ENCODE results near the gene CPZ.

Gene CPZ

DNA sequence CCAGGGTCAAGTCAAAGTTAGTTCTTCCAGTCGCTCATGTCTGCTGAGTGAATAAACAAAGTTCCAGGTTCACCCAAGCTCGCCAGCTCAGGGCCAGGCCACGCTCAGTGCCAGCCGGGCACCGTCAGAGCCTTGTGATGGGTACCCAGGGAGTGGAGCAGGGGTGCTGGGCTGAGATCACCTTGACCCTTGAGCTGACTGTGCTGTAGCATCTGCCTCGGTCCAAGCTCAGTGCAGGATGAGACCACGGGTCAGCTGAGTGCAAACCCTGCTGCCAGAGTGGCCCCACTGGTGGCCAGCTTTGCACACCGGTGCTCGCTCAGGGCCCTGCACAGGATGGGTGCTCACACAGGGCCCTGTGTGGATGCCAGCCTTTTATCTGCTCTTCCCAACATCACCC is 4.3 kb downstream of the CPZ start:
- DNase-seq = no peak

DNA sequence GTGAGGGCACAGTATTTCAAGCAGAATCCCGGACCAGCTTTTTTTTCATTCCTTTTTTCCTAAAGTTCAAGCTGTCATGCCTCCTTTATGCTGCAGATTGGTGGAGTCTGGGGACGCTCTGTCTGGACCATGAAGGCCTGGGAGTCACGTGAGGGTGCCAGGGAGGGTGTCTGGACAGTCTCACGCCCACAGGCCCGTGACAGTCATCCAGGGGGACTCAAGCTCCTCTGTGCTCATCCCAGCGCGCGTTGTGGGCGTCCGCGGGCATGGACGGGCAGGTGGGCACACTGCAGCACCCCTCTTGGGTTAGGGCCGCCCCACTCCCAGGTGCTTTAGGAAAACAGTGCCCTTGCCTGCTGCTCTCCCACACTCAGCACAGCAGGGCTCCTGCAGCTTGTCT is 4.8 kb downstream of the CPZ start:
- no peak for DNase-seq

DNA sequence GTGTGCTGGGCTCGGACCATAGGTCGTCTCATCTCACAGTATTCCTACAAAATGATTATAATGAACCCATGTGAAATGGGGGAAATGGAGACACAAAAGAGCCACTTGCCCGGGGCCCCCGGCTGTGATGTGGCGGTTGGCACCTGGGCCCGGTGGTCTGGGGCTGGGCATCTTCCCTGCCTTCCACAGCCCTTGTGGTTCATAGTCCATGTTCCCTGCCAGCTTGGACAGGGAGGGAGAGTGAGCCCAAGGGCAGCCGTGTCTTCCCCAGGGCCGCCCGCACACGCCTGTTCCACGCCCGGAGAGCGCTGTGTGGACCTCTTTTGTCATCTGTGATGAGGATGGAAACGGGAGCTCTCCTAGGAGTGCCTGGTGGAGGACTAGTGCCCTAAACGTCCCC is 5.2 kb downstream of the CPZ start:
- DNase-seq = no peak

DNA sequence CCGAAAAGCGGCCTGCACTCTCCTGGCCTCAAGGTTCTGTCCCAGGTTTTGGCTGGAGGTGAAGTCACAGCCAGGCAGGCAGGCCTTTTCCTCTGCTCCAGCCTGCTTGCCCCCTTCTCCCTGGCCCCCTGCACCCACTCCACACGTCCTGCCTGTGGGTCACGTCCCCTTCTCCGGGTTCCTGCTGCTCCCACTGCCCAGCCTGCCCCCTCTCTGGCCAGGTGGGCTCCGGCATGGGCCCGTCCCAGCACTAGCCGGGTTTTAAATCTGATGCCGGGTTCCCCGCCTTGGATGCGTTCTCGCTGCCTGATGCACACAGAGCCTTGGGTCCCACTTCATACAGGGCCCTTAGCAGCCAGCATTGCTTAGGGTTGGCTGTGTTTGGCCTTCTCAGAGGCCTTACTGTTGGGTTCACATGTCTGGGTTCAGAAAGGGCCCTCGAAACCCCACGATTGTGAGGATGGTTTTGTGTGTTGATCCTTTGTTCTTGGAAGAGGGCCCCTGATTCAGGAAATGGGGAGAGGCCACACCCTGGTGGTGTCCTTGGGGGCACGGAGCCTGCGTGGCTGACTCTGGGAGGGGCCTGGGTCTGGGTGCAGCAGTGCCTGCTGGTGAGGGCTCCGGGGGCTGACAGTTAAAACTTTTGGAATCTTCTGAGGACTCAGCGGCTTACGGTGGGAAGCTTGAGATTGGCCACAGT is 6.0 kb downstream of the CPZ start:
- DNase-seq = no peak

DNA sequence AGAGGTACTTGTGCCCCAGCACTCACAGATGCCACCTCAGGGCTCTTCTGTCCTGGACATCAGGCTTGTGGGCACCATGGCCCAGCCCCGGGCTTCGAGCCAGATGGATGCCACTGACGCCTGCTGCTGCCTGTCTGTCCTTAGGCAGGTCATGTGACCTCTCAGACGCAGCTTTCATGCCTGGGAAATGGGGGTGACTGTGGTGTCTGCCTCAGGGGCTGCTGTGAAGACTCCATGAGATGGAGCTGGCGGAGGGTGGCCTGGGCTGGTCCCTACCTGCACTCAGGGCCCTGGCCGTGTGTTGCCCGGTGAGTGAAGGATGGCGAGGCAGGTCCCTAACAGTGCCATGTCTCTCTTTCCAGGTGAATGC is 6.5 kb downstream of the CPZ start:
- no peak for DNase-seq

DNA sequence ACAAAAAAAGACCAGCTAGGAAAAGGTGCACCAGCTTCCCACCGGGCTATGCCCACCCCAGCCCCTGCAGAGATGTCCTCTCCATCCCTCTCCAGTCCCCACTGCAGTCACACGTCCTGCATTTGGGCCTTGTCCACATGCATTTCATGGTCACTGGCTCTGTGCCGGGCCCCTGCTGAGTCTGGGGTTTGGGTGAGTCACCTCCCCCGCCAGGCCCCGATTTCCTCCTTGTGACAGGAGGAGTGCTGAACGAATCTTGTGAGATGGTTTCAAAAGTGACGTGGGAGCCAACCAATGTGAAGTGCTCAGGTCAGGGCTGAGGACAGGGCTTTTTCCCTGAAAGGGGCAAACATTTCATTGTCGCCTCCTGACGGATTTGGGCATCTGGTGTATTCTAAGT is 7.1 kb downstream of the CPZ start:
- no peak for DNase-seq

DNA sequence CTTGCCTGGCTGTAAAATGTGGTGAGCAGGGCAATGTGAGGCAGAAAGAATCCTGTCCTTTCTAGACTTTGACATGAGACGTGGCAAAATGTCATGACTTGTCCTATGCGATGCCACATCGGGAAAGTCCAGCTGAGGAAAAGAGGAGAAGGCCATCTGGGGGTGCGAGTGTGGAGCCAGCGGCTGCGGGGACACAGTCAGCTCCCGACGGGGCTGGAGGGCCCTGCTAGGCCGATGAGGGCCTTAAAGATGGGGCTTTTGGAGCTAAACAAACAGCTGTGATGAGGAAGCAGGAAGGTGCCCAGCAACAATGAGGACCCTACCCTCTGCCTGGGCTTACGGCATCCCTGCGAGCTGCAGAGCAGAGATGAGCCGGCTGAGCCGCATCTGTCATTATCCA is 7.7 kb downstream of the CPZ start:
- DNase-seq = no peak

DNA sequence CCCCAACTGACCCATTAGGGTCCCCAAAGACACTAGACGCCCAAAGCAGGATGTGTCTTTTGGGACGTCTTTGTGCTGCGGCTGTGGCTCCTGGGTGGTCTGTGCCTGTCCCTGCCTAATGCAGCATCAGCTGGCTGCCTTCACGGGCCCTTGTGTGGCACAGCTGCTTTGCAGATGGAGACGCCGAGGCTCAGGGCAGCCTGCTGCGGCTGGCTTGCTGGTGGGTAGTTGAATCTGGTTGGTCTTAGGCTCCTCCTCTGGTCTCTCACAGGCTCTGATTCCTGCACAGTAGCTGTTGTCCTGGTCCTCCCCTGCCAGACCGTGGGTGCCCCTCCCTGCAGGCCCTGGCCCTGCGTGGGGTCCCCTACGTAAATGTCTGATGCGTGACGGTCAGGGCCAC is 8.1 kb downstream of the CPZ start:
- DNase-seq = no peak

DNA sequence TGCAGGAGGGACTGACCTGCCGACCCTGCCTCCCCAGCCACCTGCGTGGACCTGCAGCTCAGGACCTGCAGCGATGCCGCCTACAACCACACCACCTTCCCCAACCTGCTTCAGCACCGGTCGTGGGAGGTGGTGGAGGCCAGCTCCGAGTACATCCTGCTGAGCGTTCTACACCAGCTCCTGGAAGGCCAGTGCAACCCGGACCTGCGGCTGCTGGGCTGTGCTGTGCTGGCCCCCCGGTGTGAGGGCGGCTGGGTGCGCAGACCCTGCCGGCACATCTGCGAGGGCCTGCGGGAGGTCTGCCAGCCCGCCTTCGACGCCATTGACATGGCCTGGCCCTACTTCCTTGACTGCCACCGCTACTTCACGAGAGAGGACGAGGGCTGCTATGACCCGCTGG is 8.5 kb downstream of the CPZ start:
- DNase-seq = no peak

DNA sequence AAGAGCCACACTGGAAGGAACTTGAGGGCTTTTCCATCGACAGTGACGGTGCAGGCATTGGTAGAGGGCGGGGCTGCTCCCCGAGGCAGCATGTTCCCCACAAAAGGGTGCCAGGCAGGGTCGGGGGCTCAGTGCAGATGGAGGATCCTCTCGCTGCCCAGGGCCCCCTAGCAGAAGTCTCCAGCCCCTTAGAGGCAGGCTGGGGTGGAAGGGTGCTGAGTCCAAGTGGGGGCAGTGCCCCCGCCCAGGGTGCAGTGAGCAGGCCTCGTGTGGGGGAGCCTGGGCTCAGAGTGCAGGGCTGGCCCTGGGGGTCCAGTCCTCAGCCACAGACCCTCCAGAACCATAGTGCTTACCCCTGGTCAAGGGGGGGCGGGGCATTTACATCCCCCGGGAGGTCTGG is 9.0 kb downstream of the CPZ start:
- no peak for DNase-seq

DNA sequence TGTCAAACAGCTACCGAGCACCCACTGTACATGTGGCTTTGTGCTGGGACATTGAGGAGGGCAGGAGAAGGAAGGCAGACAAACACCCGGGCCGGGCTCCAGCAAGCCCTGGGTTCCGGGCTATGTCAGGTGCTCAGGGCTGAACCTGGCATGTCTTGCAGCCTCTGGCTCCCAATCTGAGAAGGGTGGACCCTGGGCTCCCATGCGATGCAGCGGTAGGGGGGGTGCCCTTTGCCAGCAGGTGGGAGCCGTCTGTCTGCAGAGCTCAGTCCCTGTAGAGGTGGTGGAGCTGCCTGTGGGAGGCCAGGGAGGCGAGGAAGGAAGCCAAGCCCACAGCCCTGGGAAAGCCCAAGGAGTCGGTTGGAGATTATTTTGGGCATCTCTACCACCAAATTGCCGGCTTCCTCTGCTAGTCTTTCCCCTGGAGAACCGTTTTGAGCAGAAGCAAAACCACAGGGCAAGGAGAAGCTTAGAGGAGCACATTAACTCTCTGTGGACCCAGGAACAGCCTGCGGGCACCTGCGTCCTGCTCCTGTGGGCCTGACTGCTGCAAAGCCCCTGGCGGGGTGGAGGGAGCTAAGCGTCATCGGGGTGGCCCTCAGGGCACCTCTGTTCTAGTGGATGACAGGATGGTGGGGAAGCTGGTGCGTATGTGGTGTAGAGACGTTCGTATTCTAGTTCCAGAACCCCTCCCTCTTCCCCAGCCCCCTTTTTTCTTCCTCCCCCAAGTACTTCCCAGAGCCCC is 10.3 kb downstream of the CPZ start:
- no peak for DNase-seq

DNA sequence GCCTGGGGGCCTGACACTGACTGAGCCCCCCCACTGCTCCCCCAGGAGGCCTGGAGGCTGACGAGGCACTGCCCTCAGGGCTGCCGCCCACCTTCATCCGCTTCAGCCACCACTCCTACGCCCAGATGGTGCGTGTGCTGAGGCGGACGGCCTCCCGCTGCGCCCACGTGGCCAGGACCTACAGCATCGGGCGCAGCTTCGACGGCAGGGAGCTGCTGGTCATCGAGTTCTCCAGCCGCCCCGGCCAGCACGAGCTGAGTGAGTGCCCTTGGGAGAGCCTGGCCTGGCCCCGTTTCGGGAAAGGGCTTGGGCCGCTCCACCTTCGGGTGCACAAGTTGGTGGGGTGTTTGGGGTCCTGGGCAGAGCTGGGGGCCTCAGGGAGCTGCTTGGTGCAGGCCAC is 11.4 kb downstream of the CPZ start:
- DNase-seq = no peak

DNA sequence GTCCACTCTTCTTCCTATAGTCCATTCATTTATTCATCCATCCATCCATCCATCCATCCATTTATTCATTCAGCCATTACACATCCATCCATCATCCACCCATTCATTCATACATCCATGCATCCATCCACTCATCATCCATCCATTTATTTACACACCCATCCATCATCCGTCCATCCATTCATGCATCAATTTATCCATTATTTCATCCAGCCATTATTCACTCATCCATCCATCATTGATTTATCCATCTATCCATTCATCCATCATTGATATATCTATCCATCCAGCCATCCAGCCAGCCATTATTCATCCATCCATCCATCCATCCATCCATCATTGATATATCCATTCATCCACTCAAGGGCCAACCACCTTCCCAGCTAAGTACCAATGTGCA is 12.7 kb downstream of the CPZ start:
- DNase-seq = no peak

DNA sequence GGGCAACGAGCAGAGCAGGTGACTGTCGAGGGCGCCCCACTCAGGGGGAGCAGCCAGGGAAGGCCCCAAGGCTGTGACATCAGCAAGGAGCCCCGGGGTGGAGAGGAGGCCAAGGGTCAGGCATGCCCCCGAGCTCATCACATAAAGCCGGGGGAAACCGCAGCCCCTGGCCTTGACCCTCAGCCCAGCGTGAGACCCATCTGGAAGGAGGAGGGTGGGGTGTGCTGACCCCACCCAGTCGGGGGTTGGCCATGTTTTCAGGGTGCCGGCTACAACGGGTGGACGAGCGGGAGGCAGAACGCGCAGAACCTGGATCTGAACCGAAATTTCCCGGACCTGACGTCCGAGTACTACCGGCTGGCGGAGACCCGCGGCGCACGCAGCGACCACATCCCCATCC is 13.9 kb downstream of the CPZ start:
- DNase-seq = no peak

DNA sequence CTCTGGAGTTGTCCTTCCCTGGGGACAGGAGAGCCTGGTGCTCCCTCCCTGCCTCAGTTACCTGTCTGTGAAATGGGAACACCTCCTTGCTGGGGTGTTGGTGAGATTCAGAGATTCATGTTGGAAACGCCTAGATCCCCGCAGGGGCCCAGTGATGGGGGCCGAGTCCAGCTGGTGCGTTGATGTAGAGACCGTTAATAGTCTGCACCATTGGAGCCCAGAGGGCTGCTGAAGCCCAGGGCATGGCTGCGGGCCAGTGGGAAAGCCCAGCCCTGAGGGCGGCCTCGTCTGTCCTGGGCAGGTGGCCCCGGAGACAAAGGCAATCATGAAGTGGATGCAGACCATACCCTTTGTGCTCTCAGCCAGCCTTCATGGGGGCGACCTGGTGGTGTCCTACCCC is 14.4 kb downstream of the CPZ start:
- no peak for DNase-seq

DNA sequence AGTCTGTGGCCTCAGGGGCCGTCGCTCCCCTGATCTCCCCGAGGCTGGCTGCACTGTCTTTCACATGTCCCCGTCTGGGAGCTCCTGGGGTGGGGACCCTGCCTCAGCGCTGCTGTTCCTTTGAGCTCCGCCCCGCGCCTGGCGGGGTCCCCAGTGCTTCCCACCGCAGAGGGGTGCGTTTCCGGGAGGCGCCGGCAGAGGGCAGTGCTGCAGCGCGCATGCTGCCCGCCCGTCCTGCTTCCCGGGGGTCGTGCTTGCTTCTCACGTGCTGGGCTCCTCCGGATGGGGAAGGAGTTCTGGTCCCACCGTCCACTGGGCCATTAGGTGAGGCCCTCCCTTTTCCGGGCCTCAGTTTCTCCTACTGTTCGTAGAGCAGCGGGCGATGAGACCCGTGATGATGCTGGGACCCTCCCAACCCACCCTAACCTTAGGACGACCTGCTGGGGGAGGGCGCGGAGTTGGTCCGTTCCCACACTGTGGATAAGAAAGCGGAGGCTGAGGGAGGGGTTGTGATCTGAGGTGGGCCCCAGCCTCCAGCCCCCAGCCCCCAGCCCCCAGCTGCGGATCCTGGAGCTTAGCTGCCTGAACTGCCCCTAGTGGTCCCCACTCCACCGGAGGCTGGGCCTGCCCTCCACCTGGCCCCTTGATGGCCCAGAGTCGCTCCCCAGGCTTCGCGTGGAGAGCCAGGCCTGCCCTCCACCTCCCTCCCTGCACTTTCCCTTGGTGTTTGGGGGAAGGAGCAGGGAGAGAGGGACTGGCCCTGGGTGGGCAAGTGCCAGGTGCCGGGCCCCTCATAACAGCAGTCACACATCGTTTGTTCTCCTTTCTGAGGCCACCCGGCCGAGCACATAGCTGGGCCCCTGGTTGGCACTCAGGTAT is 15.3 kb downstream of the CPZ start:
- peak in 1 of 2 donors; percentile 7 for DNase-seq

DNA sequence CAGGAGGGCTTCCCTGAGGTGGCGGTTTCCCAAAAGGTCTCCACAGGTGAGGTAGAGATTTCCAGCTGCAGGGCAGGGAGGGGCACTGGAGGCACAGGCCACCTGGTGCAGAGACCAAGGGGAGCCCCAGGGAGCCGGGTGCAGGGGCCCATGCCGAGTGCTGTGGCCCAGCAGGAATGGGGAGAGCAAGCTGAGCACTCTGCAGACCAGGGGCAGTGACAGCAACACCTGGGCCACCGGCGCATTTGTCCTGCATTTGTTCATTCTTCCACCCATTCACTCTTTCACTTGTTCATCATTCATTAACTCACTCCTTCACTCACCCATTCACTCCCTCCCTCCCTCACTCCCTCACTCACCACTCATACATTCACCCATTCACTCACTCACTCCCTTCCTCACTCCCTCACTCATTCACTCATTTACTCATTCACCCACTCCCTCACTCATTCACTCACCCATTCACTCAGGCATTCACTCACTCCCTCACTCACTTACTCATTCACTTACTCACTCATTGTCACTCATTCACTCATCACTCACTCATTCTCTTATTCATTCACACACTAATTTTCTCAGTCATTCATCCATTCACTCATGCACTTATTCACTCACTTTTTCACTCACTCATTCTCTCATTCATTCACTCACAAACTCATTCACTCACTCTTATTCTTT is 16.3 kb downstream of the CPZ start:
- no peak for DNase-seq

DNA sequence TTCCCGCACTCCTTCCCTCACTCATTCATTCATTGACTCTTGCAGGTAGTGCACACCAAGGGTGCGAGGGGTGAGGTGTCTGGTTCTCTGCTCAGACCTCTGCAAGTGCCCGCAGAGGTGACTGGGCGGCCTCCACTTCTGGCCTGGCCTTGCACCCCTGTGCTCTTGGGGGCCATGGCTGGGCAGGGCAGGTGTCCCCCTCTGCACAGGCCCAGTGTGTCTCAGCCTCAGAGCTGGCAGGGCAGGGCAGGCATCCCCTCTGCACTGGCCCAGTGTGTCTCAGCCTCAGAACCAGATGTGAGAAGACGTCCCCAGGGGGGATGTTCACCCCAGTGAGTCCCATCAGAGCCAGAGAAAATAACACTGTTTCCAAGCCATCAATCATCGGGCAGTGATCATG is 16.8 kb downstream of the CPZ start:
- no peak for DNase-seq

DNA sequence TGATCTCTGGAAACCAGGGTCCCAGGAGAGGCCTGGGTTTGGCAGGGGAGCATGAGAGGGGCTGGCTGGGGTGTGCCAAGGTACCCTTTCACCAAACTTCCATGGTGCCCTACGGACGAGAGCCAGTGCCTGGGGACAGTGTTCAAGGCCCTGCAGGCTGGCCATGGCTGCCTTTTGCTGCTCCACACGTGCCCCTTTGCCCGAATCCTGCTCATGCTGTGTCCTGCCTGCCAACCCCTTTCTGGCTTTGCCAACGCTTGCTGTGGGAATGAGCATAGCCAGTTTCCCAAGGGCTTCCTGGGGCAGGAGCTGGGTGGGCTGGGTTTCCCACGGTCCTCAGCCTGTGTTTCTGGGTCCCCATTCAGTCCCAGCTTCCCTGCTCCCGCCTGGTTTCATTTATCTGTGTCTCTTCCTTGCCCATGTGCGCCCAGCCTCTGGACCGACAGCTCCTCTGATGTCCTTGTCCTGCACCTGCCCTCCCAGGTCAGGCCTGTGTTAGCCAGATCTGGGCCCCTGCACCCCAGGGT is 17.3 kb downstream of the CPZ start:
- DNase-seq = no peak

DNA sequence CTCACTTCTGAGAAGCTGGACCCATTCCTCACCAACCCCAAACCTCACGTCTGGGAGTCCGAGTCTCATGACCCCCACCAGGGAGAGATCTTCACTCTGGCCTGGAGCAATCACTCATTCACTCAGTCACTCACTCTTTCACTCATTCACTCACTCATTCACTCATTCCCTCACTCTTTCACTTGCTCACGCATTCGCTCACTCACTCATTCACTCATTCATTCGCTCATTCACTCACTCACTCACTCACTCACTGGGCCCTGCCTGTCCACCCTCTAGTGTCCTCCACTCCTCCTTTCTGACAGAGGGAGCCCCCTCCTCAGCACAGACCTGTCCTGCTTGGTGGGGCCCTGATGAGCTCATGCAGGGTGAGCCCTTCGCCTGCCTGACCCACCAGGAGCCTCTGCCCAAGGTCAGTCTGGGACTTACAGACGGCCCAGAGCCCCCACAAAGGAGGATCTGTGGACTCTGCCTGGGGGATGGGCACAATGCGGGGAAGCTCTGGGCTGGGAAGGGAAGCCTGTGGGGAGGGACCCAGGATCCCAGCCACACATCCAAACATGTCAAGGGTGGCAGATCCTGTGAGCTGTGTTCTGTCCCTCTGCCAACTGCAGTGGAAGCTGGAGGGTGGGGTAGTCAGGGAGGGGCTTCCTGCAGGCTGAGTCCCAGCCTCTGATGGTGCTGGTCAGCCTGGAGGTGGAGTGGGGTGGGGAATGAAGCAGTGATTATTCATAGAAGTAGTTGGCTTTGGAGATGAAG is 18.5 kb downstream of the CPZ start:
- no peak for DNase-seq

DNA sequence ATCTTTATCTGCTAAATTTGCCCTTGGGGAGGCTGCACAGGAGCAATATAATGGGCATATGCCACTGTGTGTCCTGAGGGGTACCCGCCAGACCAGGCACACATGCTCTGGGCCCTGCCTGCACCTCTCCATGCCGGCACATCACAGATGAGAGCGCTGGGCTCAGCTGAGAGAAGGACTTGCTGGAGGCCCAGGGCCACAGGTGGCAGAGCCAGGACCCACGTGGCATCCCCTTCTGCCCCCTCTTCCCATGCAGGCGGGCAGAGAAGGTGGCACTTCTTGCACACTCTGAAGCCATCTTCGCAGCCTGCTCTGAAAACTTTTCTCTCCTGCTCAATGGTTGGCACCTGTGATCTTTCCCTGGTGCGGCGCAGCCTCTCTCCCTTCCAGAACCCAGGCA is 20.1 kb downstream of the CPZ start:
- DNase-seq = no peak
